Measurements from ENCODE around the gene RAB11B. TPM values are rescaled to one million over a fixed set of nuclear protein-coding genes. Genes with fewer than 3 reads are reported as not detected.

Gene RAB11B
- total RNA-seq, 4 donors from 2014 or later = 28.6 to 71.8 (median 36.1) TPM

DNA sequence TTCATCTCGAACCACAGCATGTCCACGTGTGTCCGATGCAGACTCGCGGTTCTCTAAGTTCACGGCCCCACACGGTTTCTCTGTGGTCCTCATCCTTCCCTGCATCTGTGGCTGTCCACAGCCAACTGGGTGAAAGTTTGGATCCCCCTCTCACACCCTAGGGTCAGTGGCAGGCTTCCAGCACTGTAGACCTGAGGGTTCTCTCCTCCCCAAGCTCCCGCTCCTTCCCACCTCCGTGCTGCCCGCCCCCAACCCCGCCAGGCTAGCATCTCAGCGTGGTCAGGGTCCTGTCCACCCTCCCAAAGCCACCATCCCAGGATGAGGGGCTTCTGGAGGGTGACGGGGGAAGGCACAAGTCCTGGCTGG, 23.2 kb upstream of the RAB11B start:
- peak; percentile 1 for ATAC-seq
- Histone ChIP-seq H3K4me3 (peak overlapping the region in 1 of 2 donors; percentile 26), H3K27me3 (no peaks in the 10 kb centered on the region), H3K27ac (peak overlapping the region in 2 of 4 donors; percentile 67 to 83), H3K9me3 (no peaks in the 10 kb centered on the region), H3K36me3 (peaks cover 0 to 7% of the 10 kb centered on the region in 2 donors), H3K4me1 (peaks cover 0 to 64% (median 28%) of the 10 kb centered on the region in 3 donors)
- WGBS, 2 donors (ENCODE audit: low coverage in 1 of 2) = 85% methylated on average over 5 of the region's 13 CpGs; no CpG with 5 or more reads in 1 of the 2 donors
- TF ChIP-seq EP300 (IDR thresholded peaks at IDR 0.05) (no peak), POLR2A (IDR thresholded peaks at IDR 0.05) (no peak), POLR2AphosphoS5 (IDR thresholded peaks at IDR 0.05) (no peak)
- TF ChIP-seq, protein P1, sequence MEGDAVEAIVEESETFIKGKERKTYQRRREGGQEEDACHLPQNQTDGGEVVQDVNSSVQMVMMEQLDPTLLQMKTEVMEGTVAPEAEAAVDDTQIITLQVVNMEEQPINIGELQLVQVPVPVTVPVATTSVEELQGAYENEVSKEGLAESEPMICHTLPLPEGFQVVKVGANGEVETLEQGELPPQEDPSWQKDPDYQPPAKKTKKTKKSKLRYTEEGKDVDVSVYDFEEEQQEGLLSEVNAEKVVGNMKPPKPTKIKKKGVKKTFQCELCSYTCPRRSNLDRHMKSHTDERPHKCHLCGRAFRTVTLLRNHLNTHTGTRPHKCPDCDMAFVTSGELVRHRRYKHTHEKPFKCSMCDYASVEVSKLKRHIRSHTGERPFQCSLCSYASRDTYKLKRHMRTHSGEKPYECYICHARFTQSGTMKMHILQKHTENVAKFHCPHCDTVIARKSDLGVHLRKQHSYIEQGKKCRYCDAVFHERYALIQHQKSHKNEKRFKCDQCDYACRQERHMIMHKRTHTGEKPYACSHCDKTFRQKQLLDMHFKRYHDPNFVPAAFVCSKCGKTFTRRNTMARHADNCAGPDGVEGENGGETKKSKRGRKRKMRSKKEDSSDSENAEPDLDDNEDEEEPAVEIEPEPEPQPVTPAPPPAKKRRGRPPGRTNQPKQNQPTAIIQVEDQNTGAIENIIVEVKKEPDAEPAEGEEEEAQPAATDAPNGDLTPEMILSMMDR (IDR thresholded peaks at IDR 0.05) = no peak

DNA sequence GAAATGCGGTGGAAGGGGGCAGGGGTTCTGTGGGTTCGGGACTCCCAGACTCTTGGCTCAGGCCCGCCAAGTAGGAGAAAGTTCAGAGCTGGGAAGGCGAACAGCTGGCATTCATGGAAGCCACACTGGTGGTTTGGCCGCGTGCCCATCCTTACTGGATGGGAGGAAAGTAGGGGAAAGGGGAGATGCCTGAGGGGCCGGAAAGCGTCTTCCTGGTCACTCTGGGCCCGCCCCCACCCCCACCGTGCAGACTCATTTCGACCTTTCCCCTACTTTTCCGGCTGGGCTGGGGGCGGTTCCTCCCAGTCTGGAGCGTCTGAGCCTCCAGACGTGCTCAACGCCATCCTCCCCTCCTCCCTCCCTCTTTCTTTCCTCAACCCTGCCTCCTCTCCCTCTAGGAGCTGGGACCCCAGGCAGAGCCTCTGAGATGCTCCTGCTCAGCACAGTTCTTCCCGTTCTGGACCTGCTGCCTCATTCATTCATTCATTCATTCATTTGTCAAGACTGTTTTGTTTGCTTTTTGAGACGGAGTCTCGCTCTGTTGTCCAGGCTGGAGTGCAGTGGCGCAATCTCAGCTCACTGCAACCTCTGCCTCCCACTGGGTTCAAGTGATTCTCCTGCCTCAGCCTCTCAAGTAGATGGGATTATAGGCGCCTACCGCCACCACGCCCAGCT, 22.7 kb upstream of the RAB11B start:
- peak; percentile 69 for ATAC-seq
- peaks cover 0 to 58% (median 25%) of the 10 kb centered on the region in 3 donors for H3K4me1 ChIP-seq
- H3K36me3 ChIP-seq = peaks cover 0 to 7% of the 10 kb centered on the region in 2 donors
- peak overlapping the region in 2 of 4 donors; percentile 67 to 83 for H3K27ac ChIP-seq
- TF ChIP-seq POLR2AphosphoS5 (IDR thresholded peaks at IDR 0.05) (peak; percentile 87), POLR2A (IDR thresholded peaks at IDR 0.05) (no peak), EP300 (IDR thresholded peaks at IDR 0.05) (no peak)
- TF ChIP-seq, protein P1 (IDR thresholded peaks at IDR 0.05) = no peak
- no peaks in the 10 kb centered on the region for H3K27me3 ChIP-seq
- 8 to 22% methylated on average over 10 to 14 of the region's 23 CpGs for WGBS, 2 donors (ENCODE audit: low coverage in 1 of 2)
- H3K4me3 ChIP-seq = peak overlapping the region in 1 of 2 donors; percentile 26
- H3K9me3 ChIP-seq = no peaks in the 10 kb centered on the region

DNA sequence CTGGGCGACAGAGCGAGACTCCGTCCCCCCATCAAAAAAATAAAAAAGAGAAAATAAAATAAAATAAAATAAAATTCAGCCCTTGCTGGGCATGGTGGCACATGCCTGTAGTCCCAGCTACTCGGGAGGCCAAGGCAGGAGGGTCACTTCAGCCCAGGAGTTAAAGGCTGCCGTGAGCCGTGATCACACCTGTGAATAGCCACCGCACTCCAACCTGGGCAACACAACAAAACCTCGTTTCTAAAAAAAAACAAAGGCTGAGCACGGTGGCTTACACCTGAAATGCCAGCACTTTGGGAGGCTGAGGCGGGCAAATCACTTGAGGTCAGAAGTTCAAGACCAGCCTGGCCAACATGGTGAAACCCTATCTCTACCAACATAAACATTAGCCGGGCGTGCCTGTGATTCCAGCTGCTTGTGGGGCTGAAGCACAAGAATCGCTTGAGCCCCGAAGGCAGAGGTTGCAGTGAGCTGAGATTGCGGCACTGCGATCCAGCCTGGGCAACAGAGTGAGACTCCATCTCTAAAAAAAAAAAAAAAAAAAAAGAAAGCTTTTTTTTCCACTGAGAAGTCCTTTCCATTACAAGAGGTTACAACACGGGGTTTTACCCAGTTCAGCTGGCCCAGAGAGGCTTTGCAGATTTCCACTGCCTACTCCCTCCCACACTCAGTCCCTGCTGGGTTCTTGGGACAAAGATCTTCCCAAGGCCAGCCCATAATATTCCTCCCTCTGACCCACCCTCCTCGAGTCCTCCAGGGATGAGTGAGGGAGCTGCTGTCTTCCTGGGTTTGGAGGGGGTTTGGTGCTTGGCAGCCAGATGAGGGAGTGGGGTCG, 19.8 kb upstream of the RAB11B start:
- Histone ChIP-seq H3K4me1 (peaks cover 0 to 41% (median 22%) of the 10 kb centered on the region in 3 donors), H3K27ac (peak overlapping the region in 1 of 4 donors; percentile 47), H3K9me3 (no peaks in the 10 kb centered on the region), H3K36me3 (peaks cover 0 to 20% of the 10 kb centered on the region in 2 donors), H3K27me3 (no peaks in the 10 kb centered on the region), H3K4me3 (no peak overlapping the region)
- ATAC-seq = no peak
- TF ChIP-seq, protein P1 (IDR thresholded peaks at IDR 0.05) = no peak
- TF ChIP-seq POLR2A (IDR thresholded peaks at IDR 0.05) = no peak
- no peak for TF ChIP-seq EP300 (IDR thresholded peaks at IDR 0.05)
- no peak for TF ChIP-seq POLR2AphosphoS5 (IDR thresholded peaks at IDR 0.05)
- 74 to 82% methylated on average over 5 to 7 of the region's 19 CpGs for WGBS, 2 donors (ENCODE audit: low coverage in 1 of 2)

DNA sequence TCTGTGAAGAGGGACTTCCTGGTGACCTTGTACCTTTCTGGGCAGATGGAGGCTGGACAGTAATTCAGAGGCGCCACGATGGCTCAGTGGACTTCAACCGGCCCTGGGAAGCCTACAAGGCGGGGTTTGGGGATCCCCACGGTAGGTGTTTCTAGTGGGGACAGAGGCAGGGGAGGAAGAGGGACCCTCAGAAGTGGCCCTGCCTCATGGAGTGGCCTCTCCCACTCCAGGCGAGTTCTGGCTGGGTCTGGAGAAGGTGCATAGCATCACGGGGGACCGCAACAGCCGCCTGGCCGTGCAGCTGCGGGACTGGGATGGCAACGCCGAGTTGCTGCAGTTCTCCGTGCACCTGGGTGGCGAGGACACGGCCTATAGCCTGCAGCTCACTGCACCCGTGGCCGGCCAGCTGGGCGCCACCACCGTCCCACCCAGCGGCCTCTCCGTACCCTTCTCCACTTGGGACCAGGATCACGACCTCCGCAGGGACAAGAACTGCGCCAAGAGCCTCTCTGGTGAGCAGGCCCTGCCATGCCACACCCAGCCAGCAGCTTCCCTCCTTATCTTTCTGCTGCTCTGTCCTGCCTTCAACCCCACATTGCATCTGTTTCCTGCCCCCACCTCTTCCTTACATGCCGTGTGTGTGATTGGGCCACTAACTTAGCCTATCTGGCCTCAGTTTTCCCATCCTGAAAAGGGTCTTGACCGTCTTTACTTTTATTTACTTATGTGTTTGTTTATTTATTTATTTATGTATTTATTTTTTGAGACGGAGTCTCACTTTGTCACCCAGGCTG, 19.0 kb upstream of the RAB11B start:
- Histone ChIP-seq H3K36me3 (peaks cover 0 to 28% of the 10 kb centered on the region in 2 donors), H3K27ac (peak overlapping the region in 1 of 4 donors; percentile 47), H3K9me3 (no peaks in the 10 kb centered on the region), H3K4me3 (no peak overlapping the region), H3K4me1 (peaks cover 0 to 37% (median 22%) of the 10 kb centered on the region in 3 donors), H3K27me3 (no peaks in the 10 kb centered on the region)
- 81 to 88% methylated on average over 8 to 18 of the region's 28 CpGs for WGBS, 2 donors (ENCODE audit: low coverage in 1 of 2)
- no peak for ATAC-seq
- no peak for TF ChIP-seq EP300 (IDR thresholded peaks at IDR 0.05)
- no peak for TF ChIP-seq POLR2AphosphoS5 (IDR thresholded peaks at IDR 0.05)
- TF ChIP-seq, protein P1 (IDR thresholded peaks at IDR 0.05) = no peak
- no peak for TF ChIP-seq POLR2A (IDR thresholded peaks at IDR 0.05)

Data from gastroesophageal sphincter (tissue), 4 donors.